CD14-positive monocyte (primary cell): Measurements from ENCODE around the gene NSUN7. TPM values are rescaled to one million over a fixed set of nuclear protein-coding genes. Genes with fewer than 3 reads are reported as not detected.
A peak's percentile ranks its signal among the peaks of the same experiment; 100 is the strongest.

Experiments used
- DNase-seq, 3 donors: peaks; one replicate each; pipeline ENCODE4 v3.0.0-alpha.2; 2011 to 2022
- H2AFZ ChIP-seq: 2 replicates; pipeline ENCODE4 v1.6.0; 2012; ENCODE audit warnings: mild to moderate bottlenecking, low read depth, low read length, inconsistent platforms; ENCODE audit not compliant: insufficient read depth, poor library complexity, severe bottlenecking
- H3K27ac ChIP-seq, 2 donors: 1 replicate in 1 of 2; 2 replicates in 1 of 2; pipeline ENCODE4 v1.5.1; 2012 to 2013; ENCODE audit warnings: low read length in 2 of 2, control low read depth in 1 of 2, inconsistent platforms in 1 of 2, low read depth in 1 of 2, mild to moderate bottlenecking in 1 of 2
- H3K27me3 ChIP-seq, 2 donors: one replicate each; pipeline versions ENCODE4 v1.6.0 to v1.6.1; 2011 to 2013; ENCODE audit warnings: low read length in 2 of 2; ENCODE audit not compliant: control insufficient read depth in 2 of 2, insufficient read depth in 2 of 2
- H3K36me3 ChIP-seq, 2 donors: replicated peaks in 1 of 2; 1 replicate in 1 of 2; 2 replicates in 1 of 2; pipeline versions ENCODE4 v1.5.1 to v1.6.1; 2012 to 2013; ENCODE audit warnings: low read length in 2 of 2, control low read depth in 1 of 2, inconsistent platforms in 1 of 2, mild to moderate bottlenecking in 1 of 2; ENCODE audit not compliant: insufficient read depth in 2 of 2, control insufficient read depth in 1 of 2
- H3K4me1 ChIP-seq, 2 donors: 1 replicate in 1 of 2; 2 replicates in 1 of 2; pipeline versions ENCODE4 v1.5.1 to v1.6.1; 2012 to 2013; ENCODE audit warnings: low read length in 2 of 2, control low read depth in 1 of 2, inconsistent platforms in 1 of 2, mild to moderate bottlenecking in 1 of 2, moderate library complexity in 1 of 2; ENCODE audit not compliant: insufficient read depth in 2 of 2, control insufficient read depth in 1 of 2
- H3K4me2 ChIP-seq: replicated peaks from 2 replicates; pipeline ENCODE3; 2012; ENCODE audit warnings: low read length, moderate library complexity, mild to moderate bottlenecking; ENCODE audit not compliant: poor library complexity, severe bottlenecking; ENCODE audit errors: extremely low read depth
- H3K4me3 ChIP-seq, 3 experiments: fragments of 200-600 bp in 1 of 3; sonication (generic) in 1 of 3; replicated peaks in 1 of 3; 1 replicate in 2 of 3; 2 replicates in 1 of 3; pipeline ENCODE4 v1.5.1; 2011 to 2013; ENCODE audit warnings: low read length in 3 of 3, mild to moderate bottlenecking in 3 of 3, control low read depth in 2 of 3, low read depth in 2 of 3, inconsistent platforms in 1 of 3, moderate library complexity in 1 of 3
- H3K79me2 ChIP-seq: 2 replicates; pipeline ENCODE4 v1.6.0; 2012; ENCODE audit warnings: mild to moderate bottlenecking, control low read depth, inconsistent platforms, low read length, moderate library complexity; ENCODE audit not compliant: insufficient read depth
- H3K9ac ChIP-seq: 2 replicates; pipeline ENCODE4 v1.6.0; 2017; ENCODE audit warnings: low read length, mild to moderate bottlenecking; ENCODE audit not compliant: insufficient read depth, poor library complexity, severe bottlenecking
- H3K9me3 ChIP-seq, 2 donors: replicated peaks in 1 of 2; 1 replicate in 1 of 2; 2 replicates in 1 of 2; pipeline versions ENCODE4 v1.5.1 to v1.6.1; 2012 to 2013; ENCODE audit warnings: low read length in 2 of 2, control low read depth in 1 of 2; ENCODE audit not compliant: control insufficient read depth in 1 of 2, insufficient read depth in 1 of 2
- H4K20me1 ChIP-seq: 2 replicates; pipeline ENCODE4 v1.6.0; 2012; ENCODE audit warnings: mild to moderate bottlenecking, low read length, control low read depth, moderate library complexity; ENCODE audit not compliant: insufficient read depth
- H3K27ac Mint-ChIP-seq, 7 donors: one replicate each; pipeline ENCODE4 v1.8.0; 2020; ENCODE audit warnings: mild to moderate bottlenecking in 7 of 7, mixed read lengths in 7 of 7, moderate library complexity in 6 of 7, inconsistent platforms in 2 of 7
- H3K27me3 Mint-ChIP-seq, 3 donors: one replicate each; pipeline ENCODE4 v1.8.0; 2021 to 2022; ENCODE audit warnings: low read depth in 3 of 3, mild to moderate bottlenecking in 3 of 3, mixed read lengths in 3 of 3, moderate library complexity in 3 of 3, inconsistent platforms in 1 of 3
- H3K36me3 Mint-ChIP-seq, 2 donors: one replicate each; pipeline ENCODE4 v1.8.0; 2020; ENCODE audit warnings: mixed read lengths in 2 of 2, inconsistent platforms in 1 of 2, mild to moderate bottlenecking in 1 of 2
- H3K4me1 Mint-ChIP-seq: one replicate; pipeline ENCODE4 v1.8.0; 2020; ENCODE audit warnings: mild to moderate bottlenecking, mixed read lengths
- H3K4me3 Mint-ChIP-seq, 2 donors: one replicate each; pipeline ENCODE4 v1.8.0; 2020; ENCODE audit warnings: mild to moderate bottlenecking in 2 of 2, mixed read lengths in 2 of 2, moderate library complexity in 1 of 2
- H3K9me3 Mint-ChIP-seq, 7 donors: one replicate each; pipeline ENCODE4 v1.8.0; 2020 to 2022; ENCODE audit warnings: mixed read lengths in 7 of 7, mild to moderate bottlenecking in 6 of 7, moderate library complexity in 6 of 7, inconsistent platforms in 2 of 7
- WGBS: methylation state at CpG from one replicate; pipeline ENCODE4 v1.1.5; 2013; ENCODE audit warnings: missing lambda C conversion rate; ENCODE audit not compliant: insufficient coverage; 5-methylcytosine and 5-hydroxymethylcytosine counted together
- intact Hi-C, 2 donors: fragments of 100-400 bp; cut with micrococcal nuclease; formaldehyde crosslinking; loops; one replicate each; pipeline versions ENCODE4 v1.15.0 to v1.15.1; 2023
- polyA plus RNA-seq, 3 donors: library from polyadenylated mRNA; depleted of rRNA in 1 of 3; unstranded in 2 of 3; stranded (reverse) in 1 of 3; fragments of 300-500 nt in 2 of 3; fragments of >200 nt in 1 of 3; fragmentation: Illumina TruSeq in 2 of 3; gene quantifications; 1 replicate in 2 of 3; 2 replicates in 1 of 3; pipeline ENCODE4 v1.2.3, GENCODE V29; 2012 to 2021
- TF ChIP-seq, protein P1 (sequence below): fragments of 200-600 bp; IDR thresholded peaks from one replicate; pipeline ENCODE4 v1.8.0; 2022; ENCODE audit warnings: antibody characterized with exemption, mild to moderate bottlenecking

NSUN7 gene
- polyA plus RNA-seq, 3 donors: 0.21 to 0.62 (median 0.57) TPM

DNA sequence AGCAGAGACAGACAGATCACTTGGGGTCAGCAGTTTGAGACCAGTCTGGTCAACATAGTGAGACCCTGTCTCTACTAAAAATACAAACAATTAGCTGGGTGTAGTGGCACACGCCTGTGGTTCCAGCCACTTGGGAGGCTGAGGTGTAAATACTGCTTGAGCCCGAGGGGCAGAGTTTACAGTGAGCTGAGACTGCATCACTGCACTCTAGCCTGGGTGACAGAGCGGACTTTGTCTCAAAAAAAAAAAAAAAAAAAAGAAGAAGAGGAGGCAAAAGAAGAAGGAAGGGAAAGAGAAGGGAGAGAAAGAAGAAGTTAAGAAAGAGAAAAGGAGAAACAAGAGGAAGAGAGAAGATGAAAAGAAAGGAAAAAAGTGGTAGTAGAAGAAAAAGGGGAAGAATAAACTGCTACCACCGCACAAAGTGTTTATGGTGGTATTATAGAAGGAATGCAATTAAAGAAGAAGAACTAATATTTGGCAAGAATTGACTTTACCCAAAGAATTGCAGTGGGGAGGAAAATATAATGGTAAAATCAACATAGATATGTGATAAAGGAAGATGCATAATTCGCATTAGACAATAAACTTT lies 19.6 kb upstream of the NSUN7 start:
- Histone ChIP-seq H3K4me2 (peak overlapping the region; percentile 15), H2AFZ (no peak overlapping the region), H3K9ac (no peak overlapping the region), H3K27ac (peak overlapping the region; percentile 72 to 94), H3K79me2 (no peaks in the 10 kb centered on the region), H3K9me3 (no peaks in the 10 kb centered on the region), H4K20me1 (no peaks in the 10 kb centered on the region), H3K27me3 (no peaks in the 10 kb centered on the region), H3K4me3 (peak overlapping the region in 1 of 3 experiments; percentile 12), H3K4me1 (peaks cover 60 to 69% of the 10 kb centered on the region in 2 donors), H3K36me3 (no peaks in the 10 kb centered on the region)
- Mint-ChIP-seq H3K36me3 (no peaks in the 10 kb centered on the region), H3K4me3 (peak overlapping the region in 1 of 2 donors; percentile 27), H3K27ac (peak overlapping the region; percentile 92 to 100 (median 99)), H3K9me3 (no peaks in the 10 kb centered on the region), H3K27me3 (peaks cover 0 to 4% (median 0%) of the 10 kb centered on the region in 3 donors), H3K4me1 (peaks cover 58% of the 10 kb centered on the region)
- intact Hi-C loops: loop anchor here in 1 of 2 donors (10.0 kb wide), 1 partner anchor 115 kb away; no protein-coding TSS in a partner anchor
- WGBS: 0% methylated on average over 3 of the region's 5 CpGs
- peak in 2 of 3 donors; percentile 38 to 48 for DNase-seq
- TF ChIP-seq, protein P1, sequence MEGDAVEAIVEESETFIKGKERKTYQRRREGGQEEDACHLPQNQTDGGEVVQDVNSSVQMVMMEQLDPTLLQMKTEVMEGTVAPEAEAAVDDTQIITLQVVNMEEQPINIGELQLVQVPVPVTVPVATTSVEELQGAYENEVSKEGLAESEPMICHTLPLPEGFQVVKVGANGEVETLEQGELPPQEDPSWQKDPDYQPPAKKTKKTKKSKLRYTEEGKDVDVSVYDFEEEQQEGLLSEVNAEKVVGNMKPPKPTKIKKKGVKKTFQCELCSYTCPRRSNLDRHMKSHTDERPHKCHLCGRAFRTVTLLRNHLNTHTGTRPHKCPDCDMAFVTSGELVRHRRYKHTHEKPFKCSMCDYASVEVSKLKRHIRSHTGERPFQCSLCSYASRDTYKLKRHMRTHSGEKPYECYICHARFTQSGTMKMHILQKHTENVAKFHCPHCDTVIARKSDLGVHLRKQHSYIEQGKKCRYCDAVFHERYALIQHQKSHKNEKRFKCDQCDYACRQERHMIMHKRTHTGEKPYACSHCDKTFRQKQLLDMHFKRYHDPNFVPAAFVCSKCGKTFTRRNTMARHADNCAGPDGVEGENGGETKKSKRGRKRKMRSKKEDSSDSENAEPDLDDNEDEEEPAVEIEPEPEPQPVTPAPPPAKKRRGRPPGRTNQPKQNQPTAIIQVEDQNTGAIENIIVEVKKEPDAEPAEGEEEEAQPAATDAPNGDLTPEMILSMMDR: no peak

DNA sequence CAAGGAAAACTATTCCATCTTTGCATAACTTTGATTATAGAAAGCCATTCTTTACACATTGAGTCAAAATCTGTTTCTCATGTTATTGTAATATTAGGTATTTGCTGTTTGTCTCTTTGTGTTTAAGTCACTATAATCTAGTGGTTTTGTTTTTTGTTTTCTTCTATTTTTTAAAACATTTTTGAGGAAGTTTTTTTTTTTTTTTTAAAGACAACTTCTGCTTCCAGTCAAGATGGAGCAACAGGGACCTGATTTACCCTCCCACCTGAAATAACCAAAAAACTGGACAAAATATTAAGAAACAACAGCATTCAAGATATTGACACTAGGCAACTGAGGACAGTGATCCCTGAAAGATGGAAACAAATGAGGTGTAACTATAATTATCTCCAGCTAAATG lies 18.4 kb upstream of the NSUN7 start:
- peak overlapping the region; percentile 94 to 97 for H3K27ac ChIP-seq
- H3K4me2 ChIP-seq: peak overlapping the region; percentile 74
- TF ChIP-seq, protein P1: no peak
- H3K36me3 ChIP-seq: no peaks in the 10 kb centered on the region
- H3K27ac Mint-ChIP-seq: peak overlapping the region; percentile 97 to 100 (median 99)
- peaks cover 59% of the 10 kb centered on the region for H3K4me1 Mint-ChIP-seq
- H3K27me3 ChIP-seq: no peaks in the 10 kb centered on the region
- H3K4me3 Mint-ChIP-seq: peak overlapping the region; percentile 66 to 84
- no peak overlapping the region for H2AFZ ChIP-seq
- DNase-seq: peak in 2 of 3 donors; percentile 42 to 51
- H3K4me3 ChIP-seq: peak overlapping the region in 2 of 3 experiments; percentile 22 to 64
- H3K36me3 Mint-ChIP-seq: no peaks in the 10 kb centered on the region
- H3K27me3 Mint-ChIP-seq: peaks cover 0 to 4% (median 0%) of the 10 kb centered on the region in 3 donors
- H3K9ac ChIP-seq: peak overlapping the region; percentile 57
- H4K20me1 ChIP-seq: no peaks in the 10 kb centered on the region
- intact Hi-C loops: loop anchor here in 1 of 2 donors (10.0 kb wide), 1 partner anchor 113 kb away; no protein-coding TSS in a partner anchor
- H3K9me3 Mint-ChIP-seq: no peaks in the 10 kb centered on the region
- no peaks in the 10 kb centered on the region for H3K9me3 ChIP-seq
- H3K4me1 ChIP-seq: peaks cover 60 to 68% of the 10 kb centered on the region in 2 donors
- H3K79me2 ChIP-seq: no peaks in the 10 kb centered on the region
